ENCODE measurements around the gene GPR146. TPM values are rescaled to one million over a fixed set of nuclear protein-coding genes. Genes with fewer than 3 reads are reported as not detected.

GPR146 gene
- 8.9 and 13.9 TPM in 2 replicates for total RNA-seq (2011; cell fraction: chromatin; rRNA removed; ENCODE audit: low replicate concordance)
- 11.3 and 14.1 TPM in 2 replicates for total RNA-seq (2011; cell fraction: nucleolus; rRNA removed)
- 6.3 and 7.0 TPM in 2 replicates for total RNA-seq (2011; cell fraction: nucleoplasm; rRNA removed)
- total RNA-seq (2014; rRNA removed): 0.41 and 1.3 TPM in 2 replicates
- total RNA-seq (2014; rRNA removed; fragmentation: Illumina TruSeq; extraction: Trizol): 0.22 and 0.45 TPM in 2 replicates
- total RNA-seq (2015; rRNA removed; fragmentation: Illumina TruSeq; extraction: Trizol): 0.40 and 0.68 TPM in 2 replicates
- 1.9 and 2.6 TPM in 2 replicates for total RNA-seq (2021)
- polyA plus RNA-seq (2011; rRNA removed): 2.5 and 3.6 TPM in 2 replicates
- polyA plus RNA-seq (2011; cell fraction: cytosol; rRNA removed): 2.5 and 8.6 TPM in 2 replicates
- polyA plus RNA-seq (2011; cell fraction: nucleus; rRNA removed): 2.9 TPM in 2 replicates
- 1.8 and 2.2 TPM in 2 replicates for polyA plus RNA-seq (2012)
- 0.46 and 0.64 TPM in 2 replicates for polyA plus RNA-seq (2014; fragmentation: Illumina TruSeq; extraction: Trizol)
- polyA plus RNA-seq (2014; fragmentation: Nextera tagmentation; extraction: Ambion mirVana): not detected
- 0.67 and 1.8 TPM in 2 replicates for polyA plus RNA-seq (2014; rRNA removed)
- polyA minus RNA-seq (2011; rRNA and poly(A)+ RNA removed): 1.3 and 4.1 TPM in 2 replicates
- 1.9 and 2.6 TPM in 2 replicates for polyA minus RNA-seq (2011; cell fraction: cytosol; rRNA and poly(A)+ RNA removed)
- polyA minus RNA-seq (2011; cell fraction: nucleus; rRNA and poly(A)+ RNA removed): 5.8 and 6.2 TPM in 2 replicates
- Bru-seq, nascent RNA: percentile 35 among the genes with signal in this experiment
- percentile 28 among the genes with signal in this experiment for BruChase-seq, experiment 1, labeled RNA remaining after a 2-hour chase
- BruChase-seq, experiment 2, labeled RNA remaining after a 6-hour chase: percentile 37 among the genes with signal in this experiment
- long read RNA-seq, experiment 1, partial matches to known transcripts: 3 of 8 reads
- long read RNA-seq, experiment 1, other reads (novel, unspliced or antisense): 3 of 8 reads
- long read RNA-seq, experiment 2, partial matches to known transcripts: 0 of 5 reads
- long read RNA-seq, experiment 2, other reads (novel, unspliced or antisense): 2 of 5 reads
- long read RNA-seq, experiment 3, partial matches to known transcripts: 0 of 1 reads
- long read RNA-seq, experiment 3, other reads (novel, unspliced or antisense): 0 of 1 reads

GRCh38 chr7:1044189-1045068, at the start of gene GPR146:
Gene GPR146 (plus strand): TSS chr7:1044546. CDS start chr7:1057516, 12,970 bp downstream.
- WGBS (ENCODE audit: insufficient coverage, low coverage, missing lambda C conversion rate): 3% methylated on average over 30 of the region's 74 CpGs
- intact Hi-C loops (cut with micrococcal nuclease) (no loop called here), in situ Hi-C loops (cut with MboI) (no loop called here)
- Histone ChIP-seq H3K4me2 (ENCODE audit: insufficient read depth, low read length) (peak within 1 kb of the TSS; percentile 84), H3K9me3 (replicated peaks; ENCODE audit: control insufficient read depth, insufficient read depth, low read depth, low read length) (no peaks in the 10 kb centered on the region), H3K4me1 (replicated peaks in 1 of 2; ENCODE audit: control insufficient read depth in 2 of 2, insufficient read depth in 2 of 2, low read length in 2 of 2) (peaks cover 58 to 67% of the 10 kb centered on the region in 2 experiments), H2AFZ (ENCODE audit: low read depth, low read length) (peak within 1 kb of the TSS; percentile 76), H3K27me3 (ENCODE audit: control insufficient read depth in 2 of 2, insufficient read depth in 2 of 2, low read length in 2 of 2) (no peaks in the 10 kb centered on the region), H3K9me1 (ENCODE audit: control insufficient read depth, insufficient read depth, low read length) (no peaks in the 10 kb centered on the region), H3K9ac (ENCODE audit: insufficient read depth in 1 of 2, low read depth in 2 of 2, low read length in 2 of 2) (peak within 1 kb of the TSS; percentile 71 to 91), H4K20me1 (replicated peaks; ENCODE audit: control insufficient read depth, insufficient read depth, low read length) (peaks cover 5% of the 10 kb centered on the region; the same call in 1 of the 2 replicates), H3K27ac (ENCODE audit: extremely low read depth, low read depth, low read length) (peak within 1 kb of the TSS; percentile 92), H3K79me2 (ENCODE audit: control insufficient read depth, insufficient read depth, low read length) (peaks cover 34% of the 10 kb centered on the region; the same call in 2 of the 3 replicates), H3K4me3 (peak within 1 kb of the TSS; percentile 62), H3K36me3 (ENCODE audit: control insufficient read depth, insufficient read depth, low read length) (peaks cover 3% of the 10 kb centered on the region; the same call in 1 of the 3 replicates)
- ChIA-PET CTCF (ENCODE audit: low intra/inter-chr PET ratio) (interaction anchor here (1.3 kb wide), 1 partner anchor 52 kb away, joined by 5 read pairs; no protein-coding TSS in a partner anchor), POLR2A (interaction anchor here (0.6 to 1.7 kb wide), 7 partner anchors 9 to 245 kb away, joined by 3 to 9 read pairs (median 4); no protein-coding TSS in a partner anchor)
- BruUV-seq (replicated peaks): no TSS peak
- DNase-seq (ENCODE audit: extremely low read depth in 1 of 4, low spot score in 3 of 4) (peak; percentile 97 to 99 (median 98)), FAIRE-seq (peak; percentile 97), ATAC-seq (peak; percentile 96)
- TF ChIP-seq TFAP4 (CRISPR knock-in tag; IDR thresholded peaks at IDR 0.05; ENCODE audit: borderline replicate concordance): peak; percentile 49; the same call in 1 of the 2 replicates
- TF ChIP-seq L3MBTL2 (IDR thresholded peaks at IDR 0.05): peak; percentile 62; the same call in 1 of the 2 replicates
- no peak for TF ChIP-seq ESRRB (CRISPR knock-in tag; IDR thresholded peaks at IDR 0.05; ENCODE audit: borderline replicate concordance)
- TF ChIP-seq, protein P1, sequence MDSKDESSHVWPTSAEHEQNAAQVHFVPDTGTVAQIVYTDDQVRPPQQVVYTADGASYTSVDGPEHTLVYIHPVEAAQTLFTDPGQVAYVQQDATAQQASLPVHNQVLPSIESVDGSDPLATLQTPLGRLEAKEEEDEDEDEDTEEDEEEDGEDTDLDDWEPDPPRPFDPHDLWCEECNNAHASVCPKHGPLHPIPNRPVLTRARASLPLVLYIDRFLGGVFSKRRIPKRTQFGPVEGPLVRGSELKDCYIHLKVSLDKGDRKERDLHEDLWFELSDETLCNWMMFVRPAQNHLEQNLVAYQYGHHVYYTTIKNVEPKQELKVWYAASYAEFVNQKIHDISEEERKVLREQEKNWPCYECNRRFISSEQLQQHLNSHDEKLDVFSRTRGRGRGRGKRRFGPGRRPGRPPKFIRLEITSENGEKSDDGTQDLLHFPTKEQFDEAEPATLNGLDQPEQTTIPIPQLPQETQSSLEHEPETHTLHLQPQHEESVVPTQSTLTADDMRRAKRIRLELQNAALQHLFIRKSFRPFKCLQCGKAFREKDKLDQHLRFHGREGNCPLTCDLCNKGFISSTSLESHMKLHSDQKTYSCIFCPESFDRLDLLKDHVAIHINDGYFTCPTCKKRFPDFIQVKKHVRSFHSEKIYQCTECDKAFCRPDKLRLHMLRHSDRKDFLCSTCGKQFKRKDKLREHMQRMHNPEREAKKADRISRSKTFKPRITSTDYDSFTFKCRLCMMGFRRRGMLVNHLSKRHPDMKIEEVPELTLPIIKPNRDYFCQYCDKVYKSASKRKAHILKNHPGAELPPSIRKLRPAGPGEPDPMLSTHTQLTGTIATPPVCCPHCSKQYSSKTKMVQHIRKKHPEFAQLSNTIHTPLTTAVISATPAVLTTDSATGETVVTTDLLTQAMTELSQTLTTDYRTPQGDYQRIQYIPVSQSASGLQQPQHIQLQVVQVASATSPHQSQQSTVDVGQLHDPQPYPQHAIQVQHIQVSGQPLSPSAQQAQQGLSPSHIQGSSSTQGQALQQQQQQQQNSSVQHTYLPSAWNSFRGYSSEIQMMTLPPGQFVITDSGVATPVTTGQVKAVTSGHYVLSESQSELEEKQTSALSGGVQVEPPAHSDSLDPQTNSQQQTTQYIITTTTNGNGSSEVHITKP (IDR thresholded peaks at IDR 0.05; ENCODE audit: partially characterized antibody): no peak
- 0 out of 2 replicates have a peak, but pooled peaks have one; percentile 37 for TF ChIP-seq GTF2E2 (tag; IDR thresholded peaks at IDR 0.05)
- TF ChIP-seq, protein P2, sequence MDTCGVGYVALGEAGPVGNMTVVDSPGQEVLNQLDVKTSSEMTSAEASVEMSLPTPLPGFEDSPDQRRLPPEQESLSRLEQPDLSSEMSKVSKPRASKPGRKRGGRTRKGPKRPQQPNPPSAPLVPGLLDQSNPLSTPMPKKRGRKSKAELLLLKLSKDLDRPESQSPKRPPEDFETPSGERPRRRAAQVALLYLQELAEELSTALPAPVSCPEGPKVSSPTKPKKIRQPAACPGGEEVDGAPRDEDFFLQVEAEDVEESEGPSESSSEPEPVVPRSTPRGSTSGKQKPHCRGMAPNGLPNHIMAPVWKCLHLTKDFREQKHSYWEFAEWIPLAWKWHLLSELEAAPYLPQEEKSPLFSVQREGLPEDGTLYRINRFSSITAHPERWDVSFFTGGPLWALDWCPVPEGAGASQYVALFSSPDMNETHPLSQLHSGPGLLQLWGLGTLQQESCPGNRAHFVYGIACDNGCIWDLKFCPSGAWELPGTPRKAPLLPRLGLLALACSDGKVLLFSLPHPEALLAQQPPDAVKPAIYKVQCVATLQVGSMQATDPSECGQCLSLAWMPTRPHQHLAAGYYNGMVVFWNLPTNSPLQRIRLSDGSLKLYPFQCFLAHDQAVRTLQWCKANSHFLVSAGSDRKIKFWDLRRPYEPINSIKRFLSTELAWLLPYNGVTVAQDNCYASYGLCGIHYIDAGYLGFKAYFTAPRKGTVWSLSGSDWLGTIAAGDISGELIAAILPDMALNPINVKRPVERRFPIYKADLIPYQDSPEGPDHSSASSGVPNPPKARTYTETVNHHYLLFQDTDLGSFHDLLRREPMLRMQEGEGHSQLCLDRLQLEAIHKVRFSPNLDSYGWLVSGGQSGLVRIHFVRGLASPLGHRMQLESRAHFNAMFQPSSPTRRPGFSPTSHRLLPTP (IDR thresholded peaks at IDR 0.05; ENCODE audit: borderline replicate concordance, extremely low read depth, insufficient read length): no peak
